Sigmoid colon (tissue), 4 donors: ENCODE data around the gene CTIF.

Source experiments
- POLR2AphosphoS5 ChIP-seq, 4 donors: sonication (generic); formaldehyde crosslinking; IDR thresholded peaks; one replicate each; pipeline ENCODE4 v1.6.1; 2017; ENCODE audit warnings: antibody characterized with exemption in 4 of 4
- TF ChIP-seq, protein P1 (sequence below), 4 experiments: fragments of 450-650 bp in 3 of 4; fragments of 200-600 bp in 1 of 4; IDR thresholded peaks; one replicate each; pipeline ENCODE4 v1.5.1; 2016 to 2019; ENCODE audit warnings: antibody characterized with exemption in 4 of 4, mild to moderate bottlenecking in 3 of 4, moderate library complexity in 2 of 4

DNA sequence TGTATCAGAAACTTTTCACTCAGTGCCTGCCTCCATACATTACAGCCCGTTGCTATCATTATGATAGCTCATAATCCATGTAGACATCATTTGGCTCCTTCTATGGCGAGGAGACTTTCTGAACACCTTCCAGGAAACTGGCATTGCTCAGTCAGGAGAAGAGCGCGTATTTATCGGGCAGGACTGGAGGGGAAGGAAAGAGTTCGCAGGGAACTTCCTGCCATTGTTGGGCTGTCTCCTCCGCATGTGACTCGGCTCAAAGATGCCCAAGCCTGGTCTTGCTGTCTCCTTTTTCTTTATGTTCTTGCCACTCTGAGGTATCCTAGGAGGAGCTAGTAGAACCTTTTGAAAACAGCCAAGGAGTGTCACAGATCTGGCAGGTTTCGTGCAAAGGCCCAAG lies 156.8 kb downstream of the CTIF start:
- TF ChIP-seq, protein P1, sequence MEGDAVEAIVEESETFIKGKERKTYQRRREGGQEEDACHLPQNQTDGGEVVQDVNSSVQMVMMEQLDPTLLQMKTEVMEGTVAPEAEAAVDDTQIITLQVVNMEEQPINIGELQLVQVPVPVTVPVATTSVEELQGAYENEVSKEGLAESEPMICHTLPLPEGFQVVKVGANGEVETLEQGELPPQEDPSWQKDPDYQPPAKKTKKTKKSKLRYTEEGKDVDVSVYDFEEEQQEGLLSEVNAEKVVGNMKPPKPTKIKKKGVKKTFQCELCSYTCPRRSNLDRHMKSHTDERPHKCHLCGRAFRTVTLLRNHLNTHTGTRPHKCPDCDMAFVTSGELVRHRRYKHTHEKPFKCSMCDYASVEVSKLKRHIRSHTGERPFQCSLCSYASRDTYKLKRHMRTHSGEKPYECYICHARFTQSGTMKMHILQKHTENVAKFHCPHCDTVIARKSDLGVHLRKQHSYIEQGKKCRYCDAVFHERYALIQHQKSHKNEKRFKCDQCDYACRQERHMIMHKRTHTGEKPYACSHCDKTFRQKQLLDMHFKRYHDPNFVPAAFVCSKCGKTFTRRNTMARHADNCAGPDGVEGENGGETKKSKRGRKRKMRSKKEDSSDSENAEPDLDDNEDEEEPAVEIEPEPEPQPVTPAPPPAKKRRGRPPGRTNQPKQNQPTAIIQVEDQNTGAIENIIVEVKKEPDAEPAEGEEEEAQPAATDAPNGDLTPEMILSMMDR (IDR thresholded peaks at IDR 0.05): no peak
- TF ChIP-seq POLR2AphosphoS5 (IDR thresholded peaks at IDR 0.05): no peak
